SH-SY5Y (cell line): ENCODE data around the gene MGMT.

Source experiments
- GATA2 ChIP-seq: IDR thresholded peaks from 2 replicates; pipeline ENCODE4 v1.6.1; 2011; ENCODE audit warnings: mild to moderate bottlenecking, low read depth, low read length
- GATA3 ChIP-seq: IDR thresholded peaks from 2 replicates; pipeline ENCODE4 v1.6.1; 2011; ENCODE audit warnings: low read depth, mild to moderate bottlenecking, low read length, moderate library complexity

DNA sequence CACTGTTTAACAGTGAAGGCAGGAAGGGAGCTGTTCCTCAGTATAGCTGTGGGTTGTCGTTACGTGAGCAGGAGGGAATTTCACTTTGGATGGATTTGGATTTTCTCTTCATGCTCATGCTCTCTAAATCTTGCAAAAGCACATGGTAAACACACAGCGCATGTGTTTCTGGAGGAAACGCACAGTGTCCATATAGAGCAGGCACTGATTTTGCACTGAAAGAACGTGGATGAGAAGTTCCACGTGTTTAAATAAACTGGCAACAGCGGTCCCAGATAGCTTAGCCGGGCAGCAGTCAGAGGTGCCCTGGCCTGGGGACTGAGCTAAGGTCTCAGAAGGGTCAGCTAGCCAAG is 188.6 kb downstream of the MGMT start:
- TF ChIP-seq GATA3 (no peak), GATA2 (no peak)
